ENCODE measurements around the gene ERO1B. TPM values are rescaled to one million over a fixed set of nuclear protein-coding genes. Genes with fewer than 3 reads are reported as not detected.
A peak's percentile ranks its signal among the peaks of the same experiment; 100 is the strongest.

The ERO1B gene
- total and polyA plus RNA-seq, 12 donors: 4.0 to 7.0 (median 5.6) TPM

- 92 to 93% methylated on average over 12 of the region's 12 CpGs for WGBS, 2 donors
- Histone ChIP-seq H3K36me3 (peaks cover 0 to 38% (median 0%) of the 10 kb centered on the region in 9 donors), H3K9me3 (no peaks in the 10 kb centered on the region), H3K27ac (no peak overlapping the region), H3K4me3 (no peak overlapping the region), H3K4me1 (peaks cover 0 to 11% (median 0%) of the 10 kb centered on the region in 9 donors), H3K27me3 (no peaks in the 10 kb centered on the region)
- TF ChIP-seq, protein P1, sequence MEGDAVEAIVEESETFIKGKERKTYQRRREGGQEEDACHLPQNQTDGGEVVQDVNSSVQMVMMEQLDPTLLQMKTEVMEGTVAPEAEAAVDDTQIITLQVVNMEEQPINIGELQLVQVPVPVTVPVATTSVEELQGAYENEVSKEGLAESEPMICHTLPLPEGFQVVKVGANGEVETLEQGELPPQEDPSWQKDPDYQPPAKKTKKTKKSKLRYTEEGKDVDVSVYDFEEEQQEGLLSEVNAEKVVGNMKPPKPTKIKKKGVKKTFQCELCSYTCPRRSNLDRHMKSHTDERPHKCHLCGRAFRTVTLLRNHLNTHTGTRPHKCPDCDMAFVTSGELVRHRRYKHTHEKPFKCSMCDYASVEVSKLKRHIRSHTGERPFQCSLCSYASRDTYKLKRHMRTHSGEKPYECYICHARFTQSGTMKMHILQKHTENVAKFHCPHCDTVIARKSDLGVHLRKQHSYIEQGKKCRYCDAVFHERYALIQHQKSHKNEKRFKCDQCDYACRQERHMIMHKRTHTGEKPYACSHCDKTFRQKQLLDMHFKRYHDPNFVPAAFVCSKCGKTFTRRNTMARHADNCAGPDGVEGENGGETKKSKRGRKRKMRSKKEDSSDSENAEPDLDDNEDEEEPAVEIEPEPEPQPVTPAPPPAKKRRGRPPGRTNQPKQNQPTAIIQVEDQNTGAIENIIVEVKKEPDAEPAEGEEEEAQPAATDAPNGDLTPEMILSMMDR (IDR thresholded peaks at IDR 0.05): no peak
- no peak for DNase-seq
- peak in 1 of 8 donors; percentile 30 for ATAC-seq
- intact Hi-C loops (cut with DNase I): no loop called here
These were observed 106.0 kb downstream of the ERO1B start for GRCh38 chr1:236175642-236176336.

DNA sequence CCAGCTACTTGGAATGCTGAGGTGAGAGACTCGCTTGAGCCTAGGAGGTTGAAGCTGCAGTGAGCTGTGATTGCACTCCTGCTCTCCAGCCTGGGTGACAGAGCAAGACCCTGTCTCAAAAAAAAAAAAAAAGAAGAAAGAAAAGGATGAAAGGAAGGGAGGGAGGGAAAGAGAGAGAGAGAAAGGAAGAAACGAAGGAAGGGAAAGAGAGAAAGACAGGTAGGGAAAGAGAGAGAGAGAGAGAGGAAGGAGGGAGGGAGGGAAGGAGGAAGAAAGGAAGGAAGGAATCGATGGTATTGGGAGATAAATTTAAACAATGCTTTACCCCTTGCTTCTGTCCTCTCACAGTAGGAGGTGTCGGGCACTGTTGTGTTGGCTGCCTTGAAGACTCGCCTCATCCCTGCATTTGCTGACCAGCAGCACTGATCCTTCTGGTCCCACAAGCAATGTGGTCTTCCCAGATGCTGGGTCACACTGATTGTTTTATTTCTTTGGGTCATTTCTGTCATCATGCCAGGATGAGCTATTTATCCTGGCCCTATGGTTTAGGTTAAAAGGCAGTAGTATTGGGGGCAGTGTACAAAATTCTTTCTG is 108.5 kb downstream of the ERO1B start:
- intact Hi-C loops (cut with DNase I): no loop called here

DNA sequence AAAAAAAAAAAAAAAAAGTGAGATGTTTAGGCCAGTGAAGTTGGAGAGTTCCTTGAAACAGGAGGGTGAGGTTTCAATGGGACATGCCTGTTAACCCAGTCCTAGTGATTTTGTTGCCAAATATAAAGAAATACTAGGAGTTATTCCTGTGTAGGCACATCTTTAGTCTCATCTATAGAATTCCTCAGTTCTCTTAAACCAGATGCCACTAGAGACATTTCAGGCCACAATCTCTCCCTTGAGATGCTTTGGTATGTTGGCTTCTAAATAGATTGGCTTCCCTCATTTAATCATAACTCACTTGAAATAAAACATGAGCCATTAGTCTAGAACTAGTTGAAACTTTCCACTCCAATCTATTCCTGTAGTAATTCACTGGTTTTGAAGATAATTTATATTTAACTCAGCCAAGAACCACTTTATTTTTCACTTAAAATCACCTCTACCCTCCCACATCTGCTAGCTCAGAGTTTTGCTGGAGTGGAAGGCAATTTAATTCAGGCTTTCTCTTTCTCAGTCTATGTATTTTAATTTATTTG is 109.6 kb downstream of the ERO1B start:
- TF ChIP-seq, protein P1 (IDR thresholded peaks at IDR 0.05): no peak
- Histone ChIP-seq H3K4me3 (no peak overlapping the region), H3K27ac (no peak overlapping the region), H3K27me3 (no peaks in the 10 kb centered on the region), H3K4me1 (peaks cover 0 to 18% (median 10%) of the 10 kb centered on the region in 9 donors), H3K9me3 (no peaks in the 10 kb centered on the region), H3K36me3 (peaks cover 0 to 19% (median 0%) of the 10 kb centered on the region in 9 donors)
- intact Hi-C loops (cut with DNase I): no loop called here
- DNase-seq (no peak), ATAC-seq (no peak)

More for the DNA sequence above, 108.5 kb downstream of the ERO1B start:
- H3K4me1 ChIP-seq: peaks cover 0 to 18% (median 10%) of the 10 kb centered on the region in 9 donors
- ATAC-seq (no peak), DNase-seq (no peak)
- no peaks in the 10 kb centered on the region for H3K27me3 ChIP-seq
- 85 to 88% methylated on average over 5 of the region's 5 CpGs for WGBS, 2 donors
- no peaks in the 10 kb centered on the region for H3K9me3 ChIP-seq
- no peak overlapping the region for H3K27ac ChIP-seq
- H3K4me3 ChIP-seq: no peak overlapping the region
- H3K36me3 ChIP-seq: peaks cover 0 to 25% (median 0%) of the 10 kb centered on the region in 9 donors
- TF ChIP-seq, protein P1 (IDR thresholded peaks at IDR 0.05): no peak

- Histone ChIP-seq H3K4me1 (peaks cover 0 to 22% (median 16%) of the 10 kb centered on the region in 9 donors), H3K9me3 (no peaks in the 10 kb centered on the region), H3K36me3 (peaks cover 0 to 12% (median 0%) of the 10 kb centered on the region in 9 donors), H3K4me3 (no peak overlapping the region), H3K27ac (peak overlapping the region in 1 of 10 donors; percentile 5), H3K27me3 (no peaks in the 10 kb centered on the region)
- ATAC-seq (peak in 4 of 8 donors; percentile 32 to 79 (median 35)), DNase-seq (peak in 1 of 2 donors; percentile 46)
- TF ChIP-seq, protein P1 (IDR thresholded peaks at IDR 0.05): no peak
- WGBS, 2 donors: 71 to 72% methylated on average over 10 of the region's 10 CpGs
- intact Hi-C loops (cut with DNase I): no loop called here
These were observed 112.9 kb downstream of the ERO1B start for GRCh38 chr1:236168716-236169429.

Data from heart right ventricle (tissue), 16 donors.